Aorta (tissue), 5 donors: ENCODE data around the gene THRA. TPM values are rescaled to one million over a fixed set of nuclear protein-coding genes. Genes with fewer than 3 reads are reported as not detected.

Experiments used
- ATAC-seq: fragments of 200-7000 bp; cut with Tn5 transposase; one replicate; pipeline ENCODE4 v1.9.1; 2022; ENCODE audit warnings: moderate library complexity; ENCODE audit not compliant: low FRiP score
- DNase-seq, 2 donors: peaks; one replicate each; pipeline ENCODE4 v3.0.0-alpha.2; 2020
- H3K27ac ChIP-seq, 2 donors: one replicate each; pipeline ENCODE4 v1.5.1; 2013; ENCODE audit warnings: low read length in 2 of 2, mild to moderate bottlenecking in 2 of 2, moderate library complexity in 2 of 2, control low read depth in 1 of 2, inconsistent platforms in 1 of 2, low read depth in 1 of 2
- H3K27me3 ChIP-seq, 2 donors: one replicate each; pipeline ENCODE4 v1.6.1; 2013; ENCODE audit warnings: control low read depth in 1 of 2, low read length in 1 of 2, mild to moderate bottlenecking in 1 of 2, moderate library complexity in 1 of 2; ENCODE audit not compliant: insufficient read depth in 2 of 2, control insufficient read depth in 1 of 2
- H3K36me3 ChIP-seq, 2 donors: one replicate each; pipeline ENCODE4 v1.6.1; 2013; ENCODE audit warnings: control low read depth in 1 of 2, low read length in 1 of 2, mild to moderate bottlenecking in 1 of 2; ENCODE audit not compliant: insufficient read depth in 2 of 2, control insufficient read depth in 1 of 2
- H3K4me1 ChIP-seq, 2 donors: one replicate each; pipeline ENCODE4 v1.6.1; 2013; ENCODE audit warnings: low read length in 2 of 2, control low read depth in 1 of 2, mild to moderate bottlenecking in 1 of 2, moderate library complexity in 1 of 2; ENCODE audit not compliant: insufficient read depth in 2 of 2, control insufficient read depth in 1 of 2
- H3K4me3 ChIP-seq, 2 donors: one replicate each; pipeline ENCODE4 v1.5.1; 2013; ENCODE audit warnings: low read length in 2 of 2, control low read depth in 1 of 2, mild to moderate bottlenecking in 1 of 2
- H3K9me3 ChIP-seq: one replicate; pipeline ENCODE4 v1.6.1; 2013; ENCODE audit warnings: mild to moderate bottlenecking, low read length; ENCODE audit not compliant: control insufficient read depth
- WGBS, 2 donors: extraction: QIAGEN DNeasy Blood & Tissue Kit; methylation state at CpG; one replicate each; pipeline ENCODE4 v1.1.7; 2013; 5-methylcytosine and 5-hydroxymethylcytosine counted together
- intact Hi-C, 2 donors: fragments of 100-400 bp; cut with DNase I; formaldehyde crosslinking; loops; one replicate each; pipeline versions ENCODE4 v1.14.2 to v1.15.0; 2022
- polyA plus RNA-seq, 2 donors: library from polyadenylated mRNA; stranded (reverse); fragments of 200-250 nt; gene quantifications; one replicate each; pipeline ENCODE4 v1.2.3, GENCODE V29; 2013
- total RNA-seq, 2 donors: library from RNA; stranded (reverse); fragmentation: NEBNext Ultra II Directional; extraction: Animal tissue kit (Norgen Biotek cat#: 25700); gene quantifications; one replicate each; pipeline ENCODE4 v1.2.1, GENCODE V29; 2021
- donor health status: healthy with polysubstance abuse.
- donor health status: Bipolar disorder and iron deficiency.
- donor health status: DM: no; HTN: no; CAD: no.
- donor health status: DM: no; HTN: no; CAD: no.
- donor health status: DM: yes; HTN: yes; CAD: no.

Gene THRA
- total and polyA plus RNA-seq, 4 donors = 38.9 to 62.3 (median 52.9) TPM

DNA sequence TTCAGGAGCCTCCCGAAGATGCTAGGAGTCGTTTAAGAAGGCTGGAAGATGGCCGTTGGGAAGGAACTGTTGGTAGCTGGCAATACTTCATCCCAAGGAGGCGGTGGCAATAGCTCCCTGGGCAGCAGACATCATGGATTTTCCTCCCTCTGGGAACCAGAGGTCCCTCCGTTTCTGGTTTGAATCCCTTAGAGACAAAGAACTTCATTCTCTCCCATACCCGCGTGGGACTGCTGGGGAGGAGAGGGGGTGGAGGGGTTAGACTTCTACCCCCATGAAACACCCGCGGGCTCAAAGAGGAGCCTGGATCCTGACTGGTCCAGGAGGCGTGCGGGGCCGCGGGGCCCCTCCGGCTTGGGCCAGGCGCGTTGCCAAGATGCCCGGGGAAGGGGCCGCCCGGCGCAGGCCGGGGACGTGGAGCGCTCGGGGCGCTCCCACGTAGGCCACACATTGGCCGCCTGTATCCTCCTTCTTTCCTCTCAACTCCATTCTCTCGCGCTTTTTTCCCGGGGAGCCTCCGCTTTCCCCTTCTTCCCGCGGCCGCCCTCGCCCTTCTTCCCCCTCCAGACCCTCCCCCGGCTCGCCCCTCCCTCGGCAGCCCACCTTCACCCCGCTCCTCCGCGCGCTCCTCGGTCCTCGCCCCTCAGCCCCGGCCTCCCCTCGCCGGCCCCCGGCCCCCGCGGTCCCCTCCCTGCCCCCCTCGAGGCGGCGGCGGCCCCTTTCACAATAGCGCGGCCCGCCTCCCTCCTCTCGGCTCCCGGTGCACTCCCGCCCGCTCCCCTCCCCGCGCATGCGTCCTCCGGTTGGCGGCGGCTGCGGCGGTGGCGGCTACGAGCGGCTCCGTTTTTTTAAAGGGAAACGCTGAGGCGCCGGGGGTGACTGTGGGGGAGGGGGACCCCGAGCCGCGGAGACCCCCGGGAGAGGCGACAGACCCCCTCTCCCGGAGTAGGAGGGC is 58.7 kb downstream of the THRA start, which contains the start of gene MSL1:
Gene MSL1 (plus strand): TSS at position 791 of the 955 bp plus-strand sequence. CDS start 642 bp downstream, outside the sequence.
- WGBS, 2 donors = 0 to 1% methylated on average over 61 to 82 of the region's 82 CpGs
- H3K27me3 ChIP-seq = no peaks in the 10 kb centered on the region
- peak; percentile 92 to 96 for DNase-seq
- intact Hi-C loops = loop anchor here in 1 of 2 donors (2.0 kb wide), 1 partner anchor 17 kb away; no protein-coding TSS in a partner anchor
- H3K4me3 ChIP-seq = peak within 1 kb of the TSS; percentile 62 to 100
- H3K9me3 ChIP-seq = no peaks in the 10 kb centered on the region
- peaks cover 0 to 3% of the 10 kb centered on the region in 2 donors for H3K4me1 ChIP-seq
- H3K27ac ChIP-seq = peak within 1 kb of the TSS; percentile 45 to 93
- ATAC-seq = peak; percentile 93
- peaks cover 0 to 2% of the 10 kb centered on the region in 2 donors for H3K36me3 ChIP-seq

DNA sequence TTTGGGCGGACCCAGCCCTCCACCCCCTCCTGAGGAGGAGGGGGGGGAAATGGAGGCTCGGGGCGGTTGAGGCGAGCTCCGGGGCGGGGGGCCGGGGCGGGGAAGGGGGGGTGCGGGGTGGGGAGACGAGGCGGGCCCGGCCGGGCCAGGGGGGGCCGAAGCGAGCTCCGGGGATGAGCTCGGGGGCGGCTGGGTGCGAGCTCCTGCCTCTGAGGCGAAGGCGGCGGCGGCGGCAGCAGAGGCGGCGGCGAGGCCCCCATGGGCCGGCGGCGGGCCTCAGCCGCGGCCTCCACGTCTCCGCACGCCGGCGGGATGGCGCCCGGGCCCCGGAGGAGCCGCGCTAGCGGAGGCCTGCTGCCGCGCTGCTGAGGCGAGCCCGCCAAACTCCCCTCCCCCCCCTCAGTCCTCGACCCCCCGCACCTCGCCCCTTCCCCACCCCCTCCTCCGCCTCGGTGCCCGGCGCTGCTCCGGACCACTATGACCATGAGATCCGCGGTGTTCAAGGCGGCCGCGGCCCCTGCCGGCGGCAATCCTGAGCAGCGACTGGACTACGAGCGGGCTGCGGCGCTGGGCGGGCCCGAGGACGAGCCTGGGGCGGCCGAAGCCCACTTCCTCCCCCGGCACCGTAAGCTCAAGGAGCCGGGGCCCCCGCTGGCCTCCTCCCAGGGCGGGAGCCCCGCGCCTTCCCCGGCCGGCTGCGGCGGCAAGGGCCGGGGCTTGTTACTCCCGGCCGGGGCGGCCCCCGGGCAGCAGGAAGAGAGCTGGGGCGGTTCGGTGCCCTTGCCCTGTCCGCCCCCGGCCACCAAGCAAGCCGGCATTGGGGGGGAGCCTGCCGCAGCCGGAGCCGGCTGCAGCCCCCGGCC is 59.6 kb downstream of the THRA start:
- H3K4me3 ChIP-seq = peak overlapping the region; percentile 62 to 100
- H3K27ac ChIP-seq = peak overlapping the region; percentile 45 to 75
- ATAC-seq (peak; percentile 81), DNase-seq (peak; percentile 73 to 88)
- H3K9me3 ChIP-seq = no peaks in the 10 kb centered on the region
- H3K36me3 ChIP-seq = peaks cover 0 to 5% of the 10 kb centered on the region in 2 donors
- intact Hi-C loops = loop anchor here in 1 of 2 donors (2.0 kb wide), 1 partner anchor 16 kb away; no protein-coding TSS in a partner anchor
- no peaks in the 10 kb centered on the region for H3K27me3 ChIP-seq
- 0 to 1% methylated on average over 39 to 97 of the region's 97 CpGs for WGBS, 2 donors
- peaks cover 0 to 3% of the 10 kb centered on the region in 2 donors for H3K4me1 ChIP-seq

DNA sequence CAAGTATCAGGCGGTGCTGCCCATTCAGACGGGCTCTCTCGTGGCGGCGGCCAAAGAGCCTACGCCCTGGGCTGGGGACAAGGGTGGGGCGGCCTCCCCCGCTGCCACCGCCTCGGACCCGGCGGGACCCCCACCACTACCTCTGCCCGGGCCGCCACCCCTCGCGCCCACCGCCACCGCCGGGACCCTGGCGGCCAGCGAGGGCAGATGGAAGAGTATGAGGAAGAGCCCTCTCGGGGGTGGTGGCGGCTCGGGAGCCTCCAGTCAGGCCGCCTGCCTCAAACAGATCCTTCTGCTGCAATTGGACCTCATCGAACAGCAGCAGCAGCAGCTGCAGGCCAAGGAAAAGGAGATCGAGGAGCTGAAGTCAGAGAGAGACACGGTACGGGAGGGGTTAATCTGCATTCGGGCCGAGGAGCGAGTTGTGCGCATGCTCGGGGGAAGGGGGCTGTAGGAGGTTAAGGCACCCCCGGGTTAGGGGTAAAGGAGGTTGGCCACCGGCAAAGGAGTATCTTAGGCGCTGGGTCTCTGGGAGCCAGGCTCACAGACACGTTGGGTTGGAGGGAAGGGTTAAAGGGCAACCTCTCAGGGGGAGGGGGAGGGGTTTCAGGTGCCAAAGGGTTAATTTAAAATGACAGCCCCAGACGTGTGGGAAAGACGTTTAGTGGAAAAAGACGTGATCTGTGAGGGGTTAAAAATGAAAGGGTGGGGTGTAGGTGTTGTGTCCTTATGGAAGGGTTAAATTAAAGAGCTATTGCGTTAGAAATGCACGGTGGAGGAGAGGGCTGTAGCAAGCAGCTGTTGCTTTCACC is 60.4 kb downstream of the THRA start:
- peak overlapping the region; percentile 45 to 46 for H3K27ac ChIP-seq
- peak overlapping the region; percentile 62 to 100 for H3K4me3 ChIP-seq
- DNase-seq (peak; percentile 67 to 81), ATAC-seq (peak; percentile 52)
- peaks cover 0 to 3% of the 10 kb centered on the region in 2 donors for H3K4me1 ChIP-seq
- intact Hi-C loops = loop anchor here in 1 of 2 donors (2.0 kb wide), 1 partner anchor 16 kb away; no protein-coding TSS in a partner anchor
- H3K9me3 ChIP-seq = no peaks in the 10 kb centered on the region
- H3K27me3 ChIP-seq = no peaks in the 10 kb centered on the region
- 0 to 1% methylated on average over 33 to 43 of the region's 43 CpGs for WGBS, 2 donors
- peaks cover 0 to 5% of the 10 kb centered on the region in 2 donors for H3K36me3 ChIP-seq

DNA sequence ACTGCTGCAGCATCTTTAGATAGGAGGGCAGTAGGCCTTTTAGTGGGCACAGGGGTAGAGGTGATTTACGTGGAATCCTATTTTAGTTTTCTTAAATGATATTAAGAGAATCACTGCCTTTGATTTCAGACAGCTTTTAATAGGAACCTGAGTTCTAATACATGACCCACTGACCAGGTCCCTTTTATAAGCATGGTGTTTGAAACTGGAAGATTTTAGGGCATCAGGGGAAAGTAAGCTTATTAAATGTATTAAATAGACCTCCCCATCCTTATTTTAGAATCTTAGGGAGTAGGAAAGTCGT is 61.0 kb downstream of the THRA start:
- DNase-seq (no peak), ATAC-seq (no peak)
- Histone ChIP-seq H3K4me1 (peaks cover 0 to 3% of the 10 kb centered on the region in 2 donors), H3K9me3 (no peaks in the 10 kb centered on the region), H3K27ac (no peak overlapping the region), H3K36me3 (peaks cover 0 to 5% of the 10 kb centered on the region in 2 donors), H3K4me3 (peak overlapping the region; percentile 62 to 100), H3K27me3 (no peaks in the 10 kb centered on the region)
- 0% methylated on average over 2 of the region's 2 CpGs for WGBS, 2 donors
- intact Hi-C loops = loop anchor here in 1 of 2 donors (2.0 kb wide), 1 partner anchor 15 kb away; no protein-coding TSS in a partner anchor

DNA sequence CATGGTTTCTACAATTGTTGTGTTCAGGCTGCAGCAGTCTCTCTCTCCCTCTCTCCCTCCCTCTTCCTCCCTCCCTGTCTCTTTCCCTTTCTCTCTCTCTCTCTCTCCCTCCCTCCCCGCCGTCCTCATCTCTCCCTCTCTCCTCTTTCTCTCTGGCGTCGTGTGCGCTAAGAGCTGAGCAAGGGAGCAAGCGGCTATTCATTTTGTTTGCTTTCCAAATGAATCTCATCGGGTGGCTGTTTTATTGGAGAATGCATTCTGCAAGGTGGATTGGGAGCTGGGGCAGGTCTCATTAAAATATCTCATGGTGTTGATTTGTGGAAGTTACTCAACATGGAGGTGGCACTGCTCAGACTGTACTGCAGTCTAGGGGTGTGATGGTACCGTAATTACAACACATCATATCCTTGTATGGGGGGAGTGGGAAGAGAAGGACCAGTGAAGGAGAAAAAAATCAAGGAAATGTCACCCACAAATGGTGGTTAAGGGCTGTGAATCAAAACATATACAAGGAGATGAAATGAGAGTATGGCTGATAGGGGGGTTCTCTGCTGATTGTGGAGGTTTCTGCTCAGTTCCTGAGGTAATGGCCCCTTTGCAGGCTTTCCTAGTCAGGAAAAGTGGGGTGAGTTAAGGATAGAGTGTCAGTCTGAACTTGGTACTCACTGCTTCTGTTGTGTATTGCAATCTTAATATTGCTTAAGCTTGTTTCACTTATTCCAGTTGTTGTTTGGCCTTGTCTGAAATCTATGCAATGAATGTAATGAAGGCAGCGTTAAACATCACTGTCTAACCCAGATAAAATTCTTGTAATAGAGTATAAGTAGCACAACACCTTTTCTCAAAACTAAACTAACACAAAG is 61.7 kb downstream of the THRA start:
- no peaks in the 10 kb centered on the region for H3K9me3 ChIP-seq
- peaks cover 0 to 3% of the 10 kb centered on the region in 2 donors for H3K4me1 ChIP-seq
- H3K27ac ChIP-seq = peak overlapping the region in 1 of 2 donors; percentile 27
- H3K27me3 ChIP-seq = no peaks in the 10 kb centered on the region
- H3K36me3 ChIP-seq = peaks cover 0 to 7% of the 10 kb centered on the region in 2 donors
- ATAC-seq (no peak), DNase-seq (no peak)
- WGBS, 2 donors = 2 to 3% methylated on average over 9 of the region's 9 CpGs
- H3K4me3 ChIP-seq = peak overlapping the region; percentile 62 to 100
- intact Hi-C loops = no loop called here

DNA sequence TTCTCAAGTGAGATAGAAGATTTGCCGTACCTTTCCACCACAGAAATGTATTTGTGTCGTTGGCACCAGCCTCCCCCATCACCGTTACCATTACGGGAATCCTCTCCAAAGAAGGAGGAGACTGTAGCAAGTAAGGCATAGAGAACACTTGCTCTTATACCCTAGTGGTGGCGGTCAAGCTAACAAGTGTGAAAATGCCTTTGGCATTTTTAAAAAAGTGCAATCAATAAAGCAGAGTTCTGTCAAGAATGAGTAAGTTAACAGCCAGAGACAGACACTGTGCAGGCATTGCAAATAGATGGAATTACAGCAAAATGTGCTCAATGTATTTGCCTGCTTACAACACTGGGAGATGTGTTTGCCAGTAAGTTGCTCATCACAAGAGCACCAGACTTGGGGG is 66.7 kb downstream of the THRA start:
- 58 to 59% methylated on average over 5 of the region's 5 CpGs for WGBS, 2 donors
- Histone ChIP-seq H3K27me3 (no peaks in the 10 kb centered on the region), H3K27ac (no peak overlapping the region), H3K4me3 (no peak overlapping the region), H3K36me3 (peaks cover 0 to 15% of the 10 kb centered on the region in 2 donors), H3K9me3 (no peaks in the 10 kb centered on the region), H3K4me1 (no peaks in the 10 kb centered on the region)
- intact Hi-C loops = no loop called here
- no peak for DNase-seq
- ATAC-seq = no peak

DNA sequence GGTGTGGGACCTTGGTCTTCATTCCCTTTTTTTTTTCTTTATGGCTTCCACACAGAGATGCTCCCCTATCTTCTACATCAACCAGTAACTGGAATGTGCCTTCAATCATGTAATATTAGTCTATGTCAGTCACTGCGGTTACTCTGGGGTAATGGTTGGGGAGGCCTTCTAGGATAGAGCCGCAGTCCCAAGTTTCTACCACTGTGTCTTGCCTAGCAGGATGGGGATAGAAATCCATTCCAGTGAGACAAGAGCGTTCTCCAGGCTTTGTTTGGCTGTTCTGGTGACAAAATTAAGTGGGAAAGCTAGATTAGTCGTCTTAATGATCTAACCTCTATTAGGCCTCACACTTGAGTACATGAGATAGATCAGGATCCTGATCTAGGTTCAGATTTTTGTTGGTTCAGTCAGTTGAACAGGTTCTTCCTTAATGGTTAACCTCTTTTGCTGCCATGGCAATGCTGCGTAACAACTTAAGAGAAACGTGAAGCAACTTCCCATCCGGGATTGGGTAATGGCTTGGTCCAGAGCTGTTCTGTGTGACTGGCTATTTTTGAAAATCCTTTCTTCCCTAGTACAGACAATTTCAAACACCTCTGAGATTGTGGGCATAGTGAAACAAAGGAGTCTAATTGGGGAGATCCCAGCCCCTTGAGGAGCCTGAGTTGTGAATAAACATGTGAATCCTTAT is 67.7 kb downstream of the THRA start:
- ATAC-seq (no peak), DNase-seq (peak in 1 of 2 donors; percentile 59)
- Histone ChIP-seq H3K9me3 (no peaks in the 10 kb centered on the region), H3K27ac (no peak overlapping the region), H3K36me3 (peaks cover 0 to 15% of the 10 kb centered on the region in 2 donors), H3K27me3 (no peaks in the 10 kb centered on the region), H3K4me3 (no peak overlapping the region), H3K4me1 (no peaks in the 10 kb centered on the region)
- WGBS, 2 donors = 75 to 77% methylated on average over 7 of the region's 7 CpGs
- intact Hi-C loops = no loop called here
